H1 (cell line): ENCODE measurements around the gene ZNF687. TPM values are rescaled to one million over a fixed set of nuclear protein-coding genes. Genes with fewer than 3 reads are reported as not detected.

Source experiments
- CTCF ChIA-PET: fragments of 300-600 bp; sonication (Branson Sonifier 250); formaldehyde crosslinking; loops from one replicate; lab custom pipeline; 2021; ENCODE audit not compliant: partially characterized antibody; lab: Charles Lee
- POLR2A ChIA-PET: fragments of 300-600 bp; sonication (Branson Sonifier 250); formaldehyde crosslinking; loops from one replicate; lab custom pipeline; 2021; ENCODE audit warnings: inconsistent platforms; ENCODE audit not compliant: partially characterized antibody; lab: Charles Lee
- DNase-seq, 2 experiments: peaks; one replicate each; pipeline versions ENCODE4 v3.0.0 to v3.0.0-alpha.2; 2010 to 2022; ENCODE audit warnings: low spot score in 2 of 2, low read depth in 1 of 2, mixed read lengths in 1 of 2
- FAIRE-seq: peaks from 2 replicates; lab custom pipeline; 2011; peaks lifted over from hg19 to GRCh38; lab: Jason Lieb, UNC
- H2AFZ ChIP-seq: 2 replicates; pipeline ENCODE4 v1.8.1; 2012; ENCODE audit warnings: low read length, inconsistent platforms
- H2AK5ac ChIP-seq: 2 replicates; pipeline ENCODE4 v1.6.1; 2013; ENCODE audit warnings: low read depth, low read length
- H2BK120ac ChIP-seq: replicated peaks from 2 replicates; pipeline ENCODE3; 2013; ENCODE audit warnings: low read depth, low read length, inconsistent platforms
- H2BK12ac ChIP-seq: 2 replicates; pipeline ENCODE4 v1.6.1; 2013; ENCODE audit warnings: low read depth, low read length
- H2BK15ac ChIP-seq: 2 replicates; pipeline ENCODE4 v1.6.1; 2013; ENCODE audit warnings: low read length
- H2BK20ac ChIP-seq: 2 replicates; pipeline ENCODE4 v1.6.1; 2013; ENCODE audit warnings: low read length
- H2BK5ac ChIP-seq: 2 replicates; pipeline ENCODE4 v1.6.1; 2013; ENCODE audit warnings: low read depth, low read length
- H3K14ac ChIP-seq: 2 replicates; pipeline ENCODE4 v1.6.1; 2013; ENCODE audit warnings: inconsistent platforms; ENCODE audit not compliant: insufficient read length
- H3K18ac ChIP-seq: 2 replicates; pipeline ENCODE4 v1.6.1; 2013; ENCODE audit warnings: low read length; ENCODE audit errors: extremely low read depth
- H3K23ac ChIP-seq: 2 replicates; pipeline ENCODE4 v1.6.1; 2013; ENCODE audit warnings: inconsistent platforms; ENCODE audit not compliant: insufficient read length
- H3K23me2 ChIP-seq: 2 replicates; pipeline ENCODE4 v1.6.1; 2013; ENCODE audit warnings: low read depth, low read length
- H3K27ac ChIP-seq: 2 replicates; pipeline ENCODE4 v1.6.1; 2011; ENCODE audit warnings: low read depth, low read length, inconsistent platforms
- H3K27me3 ChIP-seq, 4 experiments: replicated peaks in 1 of 4; 1 replicate in 1 of 4; 2 replicates in 3 of 4; pipeline versions ENCODE4 v1.6.1 to v1.8.1; 2011 to 2013; ENCODE audit warnings: low read length in 3 of 4, mild to moderate bottlenecking in 3 of 4, inconsistent platforms in 2 of 4, mixed read lengths in 2 of 4, moderate library complexity in 1 of 4; ENCODE audit not compliant: control insufficient read depth in 3 of 4, insufficient read depth in 3 of 4; ENCODE audit errors: extremely low read depth in 1 of 4
- H3K36me3 ChIP-seq, 4 experiments: 2 replicates each; pipeline versions ENCODE4 v1.6.1 to v1.8.1; 2011 to 2013; ENCODE audit warnings: mild to moderate bottlenecking in 4 of 4, low read length in 3 of 4, moderate library complexity in 2 of 4, control low read depth in 1 of 4, inconsistent platforms in 1 of 4; ENCODE audit not compliant: insufficient read depth in 4 of 4, control insufficient read depth in 2 of 4
- H3K4ac ChIP-seq: replicated peaks from 2 replicates; pipeline ENCODE3; 2013; ENCODE audit warnings: low read length, low read depth, mixed read lengths, inconsistent platforms; ENCODE audit not compliant: insufficient read length
- H3K4me1 ChIP-seq, 4 experiments: replicated peaks in 1 of 4; 1 replicate in 1 of 4; 2 replicates in 3 of 4; pipeline versions ENCODE4 v1.6.1 to v1.8.1; 2011 to 2013; ENCODE audit warnings: low read length in 3 of 4, inconsistent platforms in 2 of 4, mixed read lengths in 1 of 4; ENCODE audit not compliant: insufficient read depth in 4 of 4, control insufficient read depth in 3 of 4
- H3K4me2 ChIP-seq, 2 experiments: 2 replicates each; pipeline versions ENCODE4 v1.6.1 to v1.8.1; 2011 to 2013; ENCODE audit warnings: low read depth in 2 of 2, low read length in 2 of 2, control low read depth in 1 of 2, inconsistent platforms in 1 of 2, mild to moderate bottlenecking in 1 of 2; ENCODE audit not compliant: insufficient read depth in 1 of 2
- H3K4me3 ChIP-seq, 4 experiments: fragments of 200-600, 300-600 bp in 1 of 4; sonication (generic), shearing (Covaris generic), sonication (Bioruptor Twin) in 1 of 4; 2 replicates each; pipeline versions ENCODE4 v1.5.1 to v1.8.1; 2011 to 2016; ENCODE audit warnings: low read length in 4 of 4, low read depth in 3 of 4, control low read depth in 2 of 4, inconsistent platforms in 2 of 4, mild to moderate bottlenecking in 2 of 4, mixed read lengths in 1 of 4, moderate library complexity in 1 of 4; ENCODE audit not compliant: insufficient read depth in 2 of 4; ENCODE audit errors: extremely low read depth in 1 of 4
- H3K56ac ChIP-seq: replicated peaks from 2 replicates; pipeline ENCODE3; 2013; ENCODE audit warnings: low read depth, mild to moderate bottlenecking, mixed read lengths, low read length, inconsistent platforms; ENCODE audit not compliant: insufficient read length
- H3K79me1 ChIP-seq: 2 replicates; pipeline ENCODE4 v1.6.1; 2013; ENCODE audit warnings: low read depth, low read length, control low read depth
- H3K79me2 ChIP-seq, 2 experiments: 2 replicates each; pipeline versions ENCODE4 v1.6.1 to v1.8.1; 2012 to 2013; ENCODE audit warnings: low read length in 2 of 2, mild to moderate bottlenecking in 2 of 2, inconsistent platforms in 1 of 2; ENCODE audit not compliant: insufficient read depth in 2 of 2, control insufficient read depth in 1 of 2
- H3K9ac ChIP-seq, 4 experiments: replicated peaks in 1 of 4; 1 replicate in 1 of 4; 2 replicates in 3 of 4; pipeline versions ENCODE4 v1.6.1 to v1.8.1; 2011 to 2013; ENCODE audit warnings: low read depth in 3 of 4, low read length in 3 of 4, control low read depth in 2 of 4, mild to moderate bottlenecking in 2 of 4, moderate library complexity in 2 of 4, inconsistent platforms in 1 of 4; ENCODE audit errors: extremely low read depth in 1 of 4
- H3K9me3 ChIP-seq, 2 experiments: 2 replicates each; pipeline versions ENCODE4 v1.6.1 to v1.8.1; 2012 to 2013; ENCODE audit warnings: mild to moderate bottlenecking in 2 of 2, moderate library complexity in 2 of 2, control low read depth in 1 of 2, inconsistent platforms in 1 of 2, low read depth in 1 of 2, low read length in 1 of 2, mixed read lengths in 1 of 2; ENCODE audit not compliant: insufficient read depth in 2 of 2
- H4K20me1 ChIP-seq, 2 experiments: replicated peaks in 1 of 2; 2 replicates each; pipeline versions ENCODE3 to v1.8.1; 2011 to 2013; ENCODE audit warnings: inconsistent platforms in 2 of 2, low read length in 2 of 2, mild to moderate bottlenecking in 1 of 2; ENCODE audit not compliant: insufficient read depth in 2 of 2, control insufficient read depth in 1 of 2
- H4K5ac ChIP-seq: 2 replicates; pipeline ENCODE4 v1.6.1; 2013; ENCODE audit warnings: low read length, low read depth, mixed read lengths, inconsistent platforms; ENCODE audit not compliant: insufficient read length
- H4K8ac ChIP-seq: 2 replicates; pipeline ENCODE4 v1.8.0; 2013; ENCODE audit warnings: mild to moderate bottlenecking, moderate library complexity, low read length, inconsistent platforms; ENCODE audit not compliant: insufficient read depth; ENCODE audit errors: extremely low read depth
- H4K91ac ChIP-seq: replicated peaks from 2 replicates; pipeline ENCODE3; 2013; ENCODE audit warnings: low read length, mixed read lengths, inconsistent platforms; ENCODE audit not compliant: insufficient read length
- GABPA ChIP-seq: IDR thresholded peaks from 2 replicates; pipeline ENCODE4 v1.6.1; 2011; ENCODE audit warnings: mild to moderate bottlenecking, low read length, moderate library complexity, borderline replicate concordance; ENCODE audit not compliant: insufficient read depth
- JUN ChIP-seq: IDR thresholded peaks from 2 replicates; pipeline ENCODE4 v1.6.1; 2011; ENCODE audit warnings: low read depth, mild to moderate bottlenecking, improper control_type of control experiment, low read length
- JUND ChIP-seq: IDR thresholded peaks from 2 replicates; pipeline ENCODE4 v1.6.1; 2011; ENCODE audit warnings: mild to moderate bottlenecking, improper control_type of control experiment, low read length
- SP1 ChIP-seq: IDR thresholded peaks from 2 replicates; pipeline ENCODE4 v1.6.1; 2011; ENCODE audit warnings: low read depth, low read length
- SP2 ChIP-seq: IDR thresholded peaks from 2 replicates; pipeline ENCODE4 v1.6.1; 2012; ENCODE audit warnings: mild to moderate bottlenecking, low read length, inconsistent platforms
- TAF1 ChIP-seq: IDR thresholded peaks from 2 replicates; pipeline ENCODE4 v1.6.1; 2011; ENCODE audit warnings: mild to moderate bottlenecking, low read depth, low read length
- TBP ChIP-seq: IDR thresholded peaks from 2 replicates; pipeline ENCODE4 v1.6.1; 2011; ENCODE audit warnings: low read depth, low read length, improper control_type of control experiment
- TCF12 ChIP-seq: IDR thresholded peaks from 2 replicates; pipeline ENCODE4 v1.6.1; 2011; ENCODE audit warnings: low read depth, mild to moderate bottlenecking, low read length
- WGBS, 2 experiments: shearing (Covaris generic) in 1 of 2; methylation state at CpG; one replicate each; pipeline versions ENCODE4 v1.1.6 to v1.1.7; 2013 to 2015; ENCODE audit warnings: low lambda C conversion rate in 2 of 2, mixed read lengths in 2 of 2, inconsistent platforms in 1 of 2, low coverage in 1 of 2, missing lambda C conversion rate in 1 of 2; ENCODE audit not compliant: insufficient replicate concordance in 2 of 2, insufficient coverage in 1 of 2, insufficient read length in 1 of 2; ENCODE audit errors: extremely low coverage in 1 of 2, missing lambda C conversion rate in 1 of 2; 5-methylcytosine and 5-hydroxymethylcytosine counted together
- long read RNA-seq, 2 experiments: library from RNA in 1 of 2; library from capped mRNA in 1 of 2; stranded (forward); transcript quantifications; one replicate each; pipeline ENCODE4 v2.0.0, GENCODE V29; 2021; ENCODE audit warnings: inconsistent platforms in 1 of 2
- polyA minus RNA-seq, 3 experiments: library from RNA; depleted of rRNA, polyadenylated mRNA; stranded (reverse); fragments of >200 nt; gene quantifications; 1 replicate in 2 of 3; 2 replicates in 1 of 3; pipeline ENCODE4 v1.2.3, GENCODE V29; 2011
- polyA plus RNA-seq, 7 experiments: library from polyadenylated mRNA; depleted of rRNA in 3 of 7; stranded (reverse) in 5 of 7; unstranded in 2 of 7; fragments of >200 nt in 5 of 7; fragments of 200-250 nt in 2 of 7; gene quantifications; 1 replicate in 5 of 7; 2 replicates in 1 of 7; 4 replicates in 1 of 7; pipeline versions ENCODE4 v1.2.1 to v1.2.3, GENCODE V29; 2011 to 2013; ENCODE audit warnings: missing spikeins in 2 of 7, mixed read lengths in 2 of 7
- total RNA-seq: library from RNA; stranded (reverse); fragmentation: NEBNext Ultra II Directional; extraction: Animal tissue kit (Norgen Biotek cat#: 25700); gene quantifications from 2 replicates; pipeline ENCODE4 v1.2.1, GENCODE V29; 2021

The ZNF687 gene
- 43.0 and 45.9 TPM in 2 replicates for total RNA-seq
- polyA plus RNA-seq (2011; rRNA removed): 69.9 and 91.9 TPM in 2 replicates
- polyA plus RNA-seq (2011; cell fraction: cytosol; rRNA removed): 47.7 TPM
- polyA plus RNA-seq (2011; cell fraction: nucleus; rRNA removed): 90.8 TPM
- polyA plus RNA-seq (2012, experiment 1 of 2): 30.8 to 47.7 TPM (median 40.3 TPM) in 4 replicates
- polyA plus RNA-seq (2012, experiment 2 of 2): 35.9 TPM
- 26.5 TPM for polyA plus RNA-seq (2013, experiment 1 of 2)
- 24.7 TPM for polyA plus RNA-seq (2013, experiment 2 of 2)
- 64.9 and 87.9 TPM in 2 replicates for polyA minus RNA-seq (2011; rRNA and poly(A)+ RNA removed)
- polyA minus RNA-seq (2011; cell fraction: cytosol; rRNA and poly(A)+ RNA removed): 65.9 TPM
- 80.7 TPM for polyA minus RNA-seq (2011; cell fraction: nucleus; rRNA and poly(A)+ RNA removed)
- long read RNA-seq, experiment 1, full-length matches to known transcripts: 4 of 46 reads
- long read RNA-seq, experiment 1, partial matches to known transcripts: 26 of 46 reads
- long read RNA-seq, experiment 1, other reads (novel, unspliced or antisense): 16 of 46 reads
- long read RNA-seq, experiment 2, partial matches to known transcripts: 2 of 2 reads
- long read RNA-seq, experiment 2, other reads (novel, unspliced or antisense): 0 of 2 reads

GRCh38 chr1:151281969-151282882 lies at the start of gene ZNF687:
ZNF687 (plus strand) TSS chr1:151282299; CDS start chr1:151286292, 3,993 bp downstream.
- no peak for FAIRE-seq
- 0% methylated on average over 55 of the region's 74 CpGs; no CpG with 5 or more reads in 1 of the 2 experiments for whole genome bisulfite sequencing, 2 experiments
- H3K18ac ChIP-seq: peak within 1 kb of the TSS; percentile 100
- TF ChIP-seq GABPA (peak; percentile 49; the same call in 1 of the 2 replicates), JUN (no peak), TAF1 (peak; percentile 59; the same call in 1 of the 2 replicates), SP1 (peak; percentile 99), SP2 (peak; percentile 95), TBP (peak; percentile 59), TCF12 (peak; percentile 77; the same call in 1 of the 2 replicates), JUND (no peak)

More at GRCh38 chr1:151281969-151282882, at the start of gene ZNF687:
- Histone ChIP-seq H2BK15ac (peak within 1 kb of the TSS; percentile 96; the same call in 1 of the 2 replicates), H2AFZ (peak within 1 kb of the TSS; percentile 73), H3K27me3 (no peaks in the 10 kb centered on the region), H3K79me1 (peaks cover 8% of the 10 kb centered on the region; the same call in 1 of the 2 replicates), H3K56ac (peak within 1 kb of the TSS; percentile 97), H4K91ac (peak within 1 kb of the TSS; percentile 91), H3K27ac (peak within 1 kb of the TSS; percentile 99), H3K4me1 (peaks cover 5 to 9% (median 7%) of the 10 kb centered on the region in 4 experiments; a peak in 5 of 7 replicates), H3K23me2 (peaks cover 9% of the 10 kb centered on the region), H3K14ac (no peak within 1 kb of the TSS), H4K8ac (peak within 1 kb of the TSS; percentile 97), H3K9me3 (no peaks in the 10 kb centered on the region), H3K9ac (peak within 1 kb of the TSS; percentile 94 to 97 (median 96)), H3K36me3 (peaks cover 13 to 21% (median 15%) of the 10 kb centered on the region in 4 experiments), H2AK5ac (peak within 1 kb of the TSS; percentile 68), H3K23ac (no peak within 1 kb of the TSS), H4K5ac (peak within 1 kb of the TSS; percentile 97), H3K4me3 (peak within 1 kb of the TSS; percentile 77 to 96 (median 86)), H2BK5ac (peak within 1 kb of the TSS; percentile 98), H3K4me2 (peak within 1 kb of the TSS; percentile 88), H2BK20ac (no peak within 1 kb of the TSS), H2BK120ac (peak within 1 kb of the TSS; percentile 58), H3K79me2 (peaks cover 0 to 30% of the 10 kb centered on the region in 2 experiments; a peak in 2 of 4 replicates), H2BK12ac (peak within 1 kb of the TSS; percentile 99), H4K20me1 (peaks cover 0 to 8% of the 10 kb centered on the region in 2 experiments), H3K4ac (peak within 1 kb of the TSS; percentile 80)
- DNase-seq: peak; percentile 98 to 100
- POLR2A ChIA-PET: interaction anchor here (0.6 to 11.6 kb wide), 34 partner anchors 8 to 554 kb away, joined by 3 to 213 read pairs (median 5); partner anchors contain the start of genes C1orf56, LYSMD1, PI4KB and PSMB4
- CTCF ChIA-PET: interaction anchor here (0.7 to 2.0 kb wide), 10 partner anchors 11 to 59 kb away, joined by 3 to 14 read pairs (median 4); no protein-coding TSS in a partner anchor
